Neuron (in vitro differentiated cells): ENCODE results near the gene ARPC4.

Experiments
- H2AFZ ChIP-seq: one replicate; pipeline ENCODE4 v1.6.1; 2013; ENCODE audit warnings: low read depth, mild to moderate bottlenecking, inconsistent platforms, low read length, moderate library complexity
- H3K27me3 ChIP-seq: one replicate; pipeline ENCODE4 v1.6.1; 2013; ENCODE audit warnings: low read length; ENCODE audit not compliant: insufficient read depth
- H3K36me3 ChIP-seq: one replicate; pipeline ENCODE4 v1.6.1; 2013; ENCODE audit warnings: low read length; ENCODE audit not compliant: insufficient read depth
- H3K4me1 ChIP-seq: one replicate; pipeline ENCODE4 v1.6.1; 2013; ENCODE audit warnings: low read length; ENCODE audit not compliant: insufficient read depth
- H3K4me3 ChIP-seq: 2 replicates; pipeline ENCODE4 v1.5.1; 2013; ENCODE audit warnings: mild to moderate bottlenecking, low read length, moderate library complexity
- H3K9me3 ChIP-seq: one replicate; pipeline ENCODE4 v1.6.1; 2013; ENCODE audit warnings: low read length

ARPC4 gene

GRCh38 chr3:9792405-9793160 lies at the start of gene ARPC4, which contains the start of gene TADA3:
Gene ARPC4, plus strand, starts transcription at chr3:9793082. Its CDS starts 40 bp downstream, at chr3:9793122.
Gene TADA3, minus strand, starts transcription at chr3:9792473. Its CDS starts 1,007 bp downstream, at chr3:9791466.
- Histone ChIP-seq H3K4me3 (peak within 1 kb of the TSS; percentile 95), H3K27me3 (no peaks in the 10 kb centered on the region), H3K4me1 (peaks cover 15% of the 10 kb centered on the region), H2AFZ (peak within 1 kb of the TSS; percentile 50), H3K36me3 (peaks cover 43% of the 10 kb centered on the region), H3K9me3 (no peaks in the 10 kb centered on the region)

- Histone ChIP-seq H3K36me3 (peaks cover 98% of the 10 kb centered on the region), H3K9me3 (no peaks in the 10 kb centered on the region), H3K27me3 (no peaks in the 10 kb centered on the region), H3K4me3 (no peak overlapping the region), H2AFZ (no peak overlapping the region), H3K4me1 (no peaks in the 10 kb centered on the region)
Measured at GRCh38 chr3:9743548-9743947, 49.3 kb upstream of the ARPC4 start.

GRCh38 chr3:9744162-9744561 lies 48.7 kb upstream of the ARPC4 start:
- Histone ChIP-seq H3K4me3 (no peak overlapping the region), H3K36me3 (peaks cover 92% of the 10 kb centered on the region), H3K4me1 (peaks cover 3% of the 10 kb centered on the region), H3K9me3 (no peaks in the 10 kb centered on the region), H2AFZ (no peak overlapping the region), H3K27me3 (no peaks in the 10 kb centered on the region)

- no peaks in the 10 kb centered on the region for H3K9me3 ChIP-seq
- H3K4me3 ChIP-seq = no peak overlapping the region
Measured at GRCh38 chr3:9745521-9745920, 47.4 kb upstream of the ARPC4 start.

GRCh38 chr3:9746330-9746729 lies 46.6 kb upstream of the ARPC4 start:
- Histone ChIP-seq H3K4me1 (peaks cover 15% of the 10 kb centered on the region), H2AFZ (no peak overlapping the region), H3K4me3 (no peak overlapping the region), H3K9me3 (no peaks in the 10 kb centered on the region), H3K36me3 (peaks cover 74% of the 10 kb centered on the region), H3K27me3 (no peaks in the 10 kb centered on the region)

More at GRCh38 chr3:9745521-9745920, 47.4 kb upstream of the ARPC4 start:
- H3K36me3 ChIP-seq = peaks cover 78% of the 10 kb centered on the region
- H3K4me1 ChIP-seq = peaks cover 8% of the 10 kb centered on the region
- H3K27me3 ChIP-seq = no peaks in the 10 kb centered on the region
- no peak overlapping the region for H2AFZ ChIP-seq

GRCh38 chr3:9747267-9747666 lies 45.6 kb upstream of the ARPC4 start:
- Histone ChIP-seq H3K27me3 (no peaks in the 10 kb centered on the region), H3K4me1 (peaks cover 18% of the 10 kb centered on the region), H3K4me3 (no peak overlapping the region), H3K9me3 (no peaks in the 10 kb centered on the region), H3K36me3 (peaks cover 74% of the 10 kb centered on the region), H2AFZ (no peak overlapping the region)

- no peak overlapping the region for H2AFZ ChIP-seq
- H3K27me3 ChIP-seq = no peaks in the 10 kb centered on the region
- H3K36me3 ChIP-seq = peaks cover 72% of the 10 kb centered on the region
- peaks cover 18% of the 10 kb centered on the region for H3K4me1 ChIP-seq
- no peak overlapping the region for H3K4me3 ChIP-seq
- H3K9me3 ChIP-seq = no peaks in the 10 kb centered on the region
Measured at GRCh38 chr3:9748031-9748430, 44.9 kb upstream of the ARPC4 start.

- Histone ChIP-seq H2AFZ (peak overlapping the region; percentile 62), H3K4me1 (peaks cover 18% of the 10 kb centered on the region), H3K4me3 (peak overlapping the region; percentile 70), H3K27me3 (no peaks in the 10 kb centered on the region), H3K36me3 (peaks cover 64% of the 10 kb centered on the region), H3K9me3 (no peaks in the 10 kb centered on the region)
Measured at GRCh38 chr3:9749296-9749644, 43.6 kb upstream of the ARPC4 start.

- Histone ChIP-seq H3K36me3 (peaks cover 61% of the 10 kb centered on the region), H3K4me1 (peaks cover 18% of the 10 kb centered on the region), H3K9me3 (no peaks in the 10 kb centered on the region), H2AFZ (peak within 1 kb of the TSS; percentile 62), H3K4me3 (peak within 1 kb of the TSS; percentile 70), H3K27me3 (no peaks in the 10 kb centered on the region)
Measured at GRCh38 chr3:9749645-9750555, 43.0 kb upstream of the ARPC4 start, which contains the start of gene OGG1. Gene OGG1, plus strand, starts transcription at chr3:9749952. Its CDS starts 335 bp downstream, at chr3:9750287.

- H3K4me1 ChIP-seq = peaks cover 18% of the 10 kb centered on the region
- no peaks in the 10 kb centered on the region for H3K27me3 ChIP-seq
- peak overlapping the region; percentile 62 for H2AFZ ChIP-seq
- peak overlapping the region; percentile 70 for H3K4me3 ChIP-seq
- H3K36me3 ChIP-seq = peaks cover 58% of the 10 kb centered on the region
- no peaks in the 10 kb centered on the region for H3K9me3 ChIP-seq
Measured at GRCh38 chr3:9750556-9751411, 42.1 kb upstream of the ARPC4 start.

GRCh38 chr3:9754678-9755077 lies 38.2 kb upstream of the ARPC4 start:
- no peaks in the 10 kb centered on the region for H3K27me3 ChIP-seq

GRCh38 chr3:9757427-9757826 lies 35.5 kb upstream of the ARPC4 start:
- no peaks in the 10 kb centered on the region for H3K4me1 ChIP-seq
- H3K27me3 ChIP-seq = no peaks in the 10 kb centered on the region

More at GRCh38 chr3:9754678-9755077, 38.2 kb upstream of the ARPC4 start:
- Histone ChIP-seq H3K4me1 (peaks cover 13% of the 10 kb centered on the region), H3K36me3 (peaks cover 67% of the 10 kb centered on the region), H3K9me3 (no peaks in the 10 kb centered on the region), H2AFZ (no peak overlapping the region), H3K4me3 (no peak overlapping the region)

More at GRCh38 chr3:9757427-9757826, 35.5 kb upstream of the ARPC4 start:
- Histone ChIP-seq H3K9me3 (no peaks in the 10 kb centered on the region), H3K4me3 (no peak overlapping the region), H3K36me3 (peaks cover 65% of the 10 kb centered on the region), H2AFZ (no peak overlapping the region)
